Measurements from ENCODE around the gene GLUL.
"Not testable (repeated sequence)": the region's sequence is repeated elsewhere in the genome, so short reads cannot be mapped to it uniquely, and the experiment has no call there.

GLUL gene

DNA sequence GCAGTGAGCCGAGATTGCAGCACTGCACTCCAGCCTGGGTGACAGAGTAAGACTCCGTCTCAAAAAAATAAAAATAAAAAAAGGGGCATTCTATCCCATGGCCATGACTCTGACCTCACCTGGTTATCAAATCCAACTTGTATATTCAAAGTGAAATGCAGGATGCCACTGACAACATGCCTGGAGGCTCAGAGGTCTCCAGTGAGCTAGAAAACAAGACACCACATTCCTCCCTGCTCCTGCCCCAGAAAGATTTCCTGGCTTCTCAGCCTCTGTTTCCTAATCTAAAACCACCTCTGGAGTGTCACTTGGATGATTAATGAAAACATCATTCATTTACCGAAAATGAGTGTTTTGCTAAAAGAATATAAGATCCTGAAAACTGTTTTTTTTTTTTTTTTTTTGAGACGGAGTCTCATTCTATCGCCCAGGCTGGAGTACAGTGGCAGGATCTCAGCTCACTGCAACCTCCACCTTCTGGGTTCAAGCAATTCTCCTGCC lies 58.5 kb downstream of the GLUL start:
- in situ Hi-C loops (cut with MboI; ENCODE audit: low sequenced_read_pairs) = not testable (repeated sequence)

DNA sequence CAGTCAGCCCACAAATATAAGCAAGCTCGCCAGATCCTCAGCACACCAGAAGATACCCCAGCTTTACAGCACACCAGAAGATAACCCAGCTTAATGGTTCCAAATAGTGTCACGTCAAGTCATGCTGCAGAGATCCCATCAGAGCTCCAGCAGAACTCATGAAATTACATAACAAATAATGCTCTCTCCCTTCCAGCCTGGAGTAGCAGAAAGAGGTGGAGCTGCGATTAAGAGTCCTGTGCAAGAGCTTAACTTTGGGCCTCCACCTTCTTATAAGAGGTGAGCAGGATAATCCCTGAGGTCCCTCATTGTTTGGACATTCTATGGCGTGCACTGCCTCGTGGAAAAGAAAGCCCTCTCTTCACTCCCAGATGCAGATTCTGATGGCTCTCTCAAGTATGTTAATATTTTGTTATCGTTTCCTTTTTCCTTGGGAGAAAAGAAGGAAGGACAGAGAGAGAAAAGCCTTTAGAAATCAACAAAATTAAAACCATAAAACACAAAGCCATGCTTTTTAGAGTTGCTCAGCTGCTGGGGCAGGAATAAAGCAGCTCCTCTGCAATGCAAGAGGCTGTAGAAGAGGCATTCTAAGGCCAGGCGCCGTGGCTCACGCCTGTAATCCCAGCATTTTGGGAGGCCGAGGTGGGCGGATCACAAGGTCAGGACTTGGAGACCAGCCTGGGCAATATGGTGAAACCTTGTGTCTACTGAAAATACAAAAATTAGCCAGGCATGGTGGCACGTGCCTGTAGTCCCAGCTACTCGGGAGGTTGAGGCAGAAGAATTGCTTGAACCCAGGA lies 59.1 kb downstream of the GLUL start:
- in situ Hi-C loops (cut with MboI; ENCODE audit: low sequenced_read_pairs) = no loop called here

All from HL-60/S4 (cell line).